Ovary (tissue), 3 donors: Measurements from ENCODE around the gene CEP112.
"Not testable (repeated sequence)": the region's sequence is repeated elsewhere in the genome, so short reads cannot be mapped to it uniquely, and the experiment has no call there.

ENCODE experiments used
- CTCF ChIP-seq, 3 donors: fragments of 450-650 bp in 2 of 3; fragments of 200-600 bp in 1 of 3; IDR thresholded peaks; one replicate each; pipeline versions ENCODE4 v1.5.1 to v1.8.0; 2016 to 2022; ENCODE audit warnings: antibody characterized with exemption in 3 of 3, mild to moderate bottlenecking in 1 of 3
- EP300 ChIP-seq: sonication (generic); formaldehyde crosslinking; IDR thresholded peaks from one replicate; pipeline ENCODE4 v1.6.1; 2017; ENCODE audit warnings: antibody characterized with exemption
- POLR2A ChIP-seq: fragments of 450-650 bp; IDR thresholded peaks from one replicate; pipeline ENCODE4 v1.6.1; 2017; ENCODE audit warnings: antibody characterized with exemption, mild to moderate bottlenecking, moderate library complexity
- donor health status: DM: no; HTN: no; CAD: no.

- TF ChIP-seq CTCF (IDR thresholded peaks at IDR 0.05); POLR2A; EP300: not testable (repeated sequence)
These were observed 365.4 kb downstream of the CEP112 start for GRCh38 chr17:65826577-65826976.
